ENCODE measurements around the gene PLA1A.
"Not testable (repeated sequence)": the region's sequence is repeated elsewhere in the genome, so short reads cannot be mapped to it uniquely, and the experiment has no call there.

The PLA1A gene

DNA sequence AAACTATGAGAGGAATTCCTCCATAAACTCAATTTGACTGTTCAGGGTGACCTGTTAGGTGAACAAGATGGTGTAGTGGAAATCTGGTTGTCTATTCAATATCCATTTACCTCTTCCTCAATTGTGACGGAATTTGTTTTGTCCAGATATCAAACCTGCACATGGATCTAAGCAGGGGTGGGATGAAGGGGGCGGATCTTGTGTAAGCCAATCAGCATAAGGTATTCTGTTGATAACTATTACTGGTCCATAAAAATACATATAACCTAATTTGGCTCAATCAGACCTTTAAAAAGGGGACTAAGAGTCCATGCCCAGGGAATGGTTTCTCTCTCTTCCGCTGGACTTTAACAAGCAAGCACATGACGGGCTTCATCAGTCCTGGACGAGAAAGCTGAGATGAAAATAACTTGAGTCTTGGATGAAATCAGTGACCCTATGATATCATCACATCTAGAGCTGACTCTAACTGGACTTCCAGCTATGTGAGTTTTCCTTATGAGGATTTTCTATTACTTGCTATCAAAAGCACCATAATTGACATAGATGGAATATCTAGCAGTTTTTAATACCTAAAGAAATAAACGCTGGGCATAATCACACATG lies 68.4 kb downstream of the PLA1A start:
- no peak for DNase-seq

DNA sequence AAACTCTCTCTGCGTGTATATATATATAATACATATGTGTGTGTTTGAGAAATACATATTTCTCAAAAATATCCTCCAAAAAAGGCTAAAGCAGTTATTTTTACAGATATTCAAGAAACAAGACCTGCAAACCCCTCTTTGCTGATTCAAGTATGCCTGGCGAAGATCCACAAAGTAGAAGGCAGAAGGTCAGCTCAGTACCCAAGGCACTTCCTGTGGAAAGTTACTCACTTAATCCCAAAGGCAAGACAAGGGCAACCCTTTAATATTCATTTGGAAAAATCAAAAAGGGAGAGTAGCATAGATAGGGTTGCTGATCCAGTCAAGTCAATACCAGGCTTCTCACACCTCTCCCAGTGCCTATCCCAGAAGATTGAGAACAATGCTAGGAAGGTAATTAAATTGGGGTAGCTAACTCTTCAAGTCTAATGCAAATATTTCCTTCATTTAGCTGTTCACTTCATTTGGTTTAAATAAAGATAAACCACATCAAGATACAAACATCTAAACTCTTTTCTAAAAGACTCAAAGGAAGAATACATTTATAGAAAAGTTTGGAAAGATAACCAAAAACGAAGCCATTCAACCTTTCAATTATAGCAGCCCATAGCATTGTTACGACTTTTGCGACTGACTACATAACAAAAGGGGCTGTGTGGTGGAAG lies 72.4 kb downstream of the PLA1A start:
- DNase-seq: no peak

DNA sequence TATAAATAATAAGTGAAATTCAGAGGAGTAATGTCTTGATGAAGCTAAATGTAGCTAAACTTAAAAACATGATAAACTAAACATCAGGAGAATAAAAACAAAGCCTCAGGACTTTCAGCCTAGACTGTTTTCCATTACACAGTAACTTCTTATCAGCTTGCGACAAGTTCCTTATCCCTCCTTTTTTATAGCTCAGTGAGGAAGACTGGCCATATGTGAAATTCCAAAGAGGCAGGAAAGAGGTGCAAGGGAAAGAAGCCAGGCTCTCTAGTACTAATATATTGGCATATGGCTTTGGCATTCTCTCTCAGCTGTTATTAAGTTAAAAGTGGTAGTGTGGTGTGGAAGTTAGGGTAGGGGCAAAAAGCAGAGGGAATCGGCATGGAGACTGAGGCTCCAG lies 75.1 kb downstream of the PLA1A start:
- DNase-seq: no peak

DNA sequence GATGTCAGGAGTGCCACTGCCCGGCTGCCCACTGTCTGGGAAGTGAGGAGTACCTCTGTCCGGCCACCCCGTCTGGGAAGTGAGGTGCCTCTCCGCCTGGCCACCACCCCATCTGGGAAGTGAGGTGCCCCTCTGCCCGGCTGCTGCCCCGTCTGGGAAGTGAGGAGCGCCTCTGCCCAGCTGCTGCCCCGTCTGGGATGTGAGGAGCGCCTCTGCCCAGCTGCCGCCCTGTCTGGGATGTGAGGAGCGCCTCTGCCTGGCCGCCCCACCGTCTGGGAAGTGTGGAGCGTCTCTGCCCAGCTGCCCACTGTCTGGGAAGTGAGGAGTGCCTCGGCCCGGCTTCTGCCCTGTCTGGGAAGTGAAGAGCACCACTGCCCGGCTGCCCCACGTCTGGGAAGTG lies 76.2 kb downstream of the PLA1A start:
- no peak for DNase-seq

DNA sequence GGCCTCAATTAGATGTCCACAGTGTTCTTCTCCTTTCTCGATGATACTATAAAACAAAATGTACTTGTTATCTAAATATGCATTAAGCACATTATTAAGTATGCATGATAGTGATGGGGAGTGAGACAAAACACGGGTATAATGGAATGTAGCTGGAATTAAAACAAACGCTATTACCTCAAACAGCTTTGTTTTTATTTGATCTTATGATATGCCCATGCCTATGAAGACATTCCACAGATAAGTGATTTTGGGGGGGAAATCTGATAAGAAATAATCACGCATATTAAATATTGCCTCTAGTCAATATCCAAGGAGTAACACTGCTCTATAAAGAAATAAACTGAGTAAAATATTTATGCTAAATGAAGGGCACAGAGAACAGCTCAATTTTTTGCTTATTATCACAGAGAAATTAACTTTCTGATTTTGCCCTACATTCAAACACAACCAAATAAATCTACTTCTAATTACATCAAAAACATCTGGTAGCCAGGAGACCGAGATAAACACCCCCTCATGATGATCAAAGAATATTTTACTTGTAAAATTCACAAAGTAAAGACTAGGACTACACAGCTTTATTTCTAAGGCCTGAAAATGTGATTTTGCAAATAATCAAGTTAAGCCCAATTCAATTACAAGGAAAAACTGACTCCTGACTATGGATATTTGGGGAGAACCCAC lies 77.6 kb downstream of the PLA1A start:
- DNase-seq: no peak

DNA sequence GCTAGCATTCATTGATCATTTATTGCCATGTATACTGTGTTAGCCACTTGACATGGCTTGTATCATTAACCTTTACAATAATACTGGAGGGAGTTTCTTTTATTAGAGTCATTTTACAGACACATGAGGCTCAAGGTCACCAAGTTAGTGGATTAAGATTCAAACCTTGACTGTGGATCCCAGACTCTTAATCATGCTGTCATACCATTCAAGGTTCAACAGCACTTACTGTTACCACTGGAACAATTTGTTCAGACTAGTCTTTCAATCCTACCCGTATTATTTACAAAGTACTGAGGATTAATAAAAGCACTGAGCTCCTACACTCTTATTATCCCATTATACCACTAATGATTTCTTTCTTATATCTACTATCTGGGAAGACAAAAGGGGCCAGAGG lies 78.3 kb downstream of the PLA1A start:
- no peak for DNase-seq

DNA sequence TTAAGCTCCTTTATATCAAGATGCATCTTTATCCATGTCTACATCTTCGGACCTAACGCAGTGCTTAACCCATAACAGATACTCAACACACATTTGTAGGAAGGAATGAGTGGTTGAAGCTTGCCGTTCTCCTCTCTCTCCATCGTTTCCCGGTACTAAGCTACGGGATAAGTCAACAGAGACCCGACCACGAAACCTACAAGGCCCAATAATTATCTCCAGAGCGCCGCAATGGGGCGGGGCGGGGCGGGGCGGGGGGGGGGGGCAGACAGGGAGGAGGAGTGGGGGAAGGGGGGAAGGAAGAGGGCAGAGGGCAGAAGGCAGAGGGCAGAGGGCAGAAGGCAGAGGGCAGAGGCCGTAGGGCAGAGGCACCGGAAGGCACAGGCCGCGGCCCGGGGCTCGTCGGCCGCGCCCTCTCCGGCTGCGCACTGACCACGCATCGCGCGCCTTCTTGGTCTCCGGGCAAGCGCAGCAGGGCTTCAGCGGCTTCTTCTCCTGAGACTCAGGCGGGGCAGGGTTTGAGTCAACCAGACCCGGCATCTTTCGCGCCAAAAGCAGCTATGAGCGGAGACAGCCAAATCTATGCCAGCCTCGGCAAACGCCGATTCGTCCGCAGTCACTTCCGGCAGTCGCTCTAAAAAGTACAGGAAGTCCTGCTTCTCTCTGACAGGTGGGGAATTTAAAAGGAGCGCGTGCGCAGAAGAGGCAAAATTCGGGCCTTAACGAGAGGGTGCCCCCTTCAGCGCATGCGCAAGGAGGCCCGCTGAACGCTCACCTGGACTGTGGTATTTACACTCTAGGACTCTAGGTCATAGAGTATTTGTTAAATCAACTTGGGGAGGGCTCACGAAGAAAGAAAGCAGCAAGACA lies 79.3 kb downstream of the PLA1A start, which contains the start of gene COX17:
Gene COX17, minus strand, starts transcription at position 636 of the 870 bp plus-strand sequence. Its CDS starts 96 bp downstream, at position 540.
- peak; percentile 98 for DNase-seq

DNA sequence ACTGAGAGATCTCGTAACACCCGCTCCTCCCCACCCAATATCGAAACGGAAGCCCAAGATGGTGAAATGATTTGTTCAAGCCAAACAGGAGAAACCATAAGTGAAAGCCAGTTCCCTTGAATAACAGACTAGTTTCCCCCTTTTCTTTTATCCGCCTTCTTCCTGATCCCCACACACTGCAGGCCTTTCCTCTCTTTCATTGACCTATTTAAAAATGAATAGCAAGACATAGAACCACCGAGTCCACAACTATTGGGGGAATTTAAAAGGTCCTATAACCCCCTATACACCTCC lies 79.9 kb downstream of the PLA1A start:
- no peak for DNase-seq

DNA sequence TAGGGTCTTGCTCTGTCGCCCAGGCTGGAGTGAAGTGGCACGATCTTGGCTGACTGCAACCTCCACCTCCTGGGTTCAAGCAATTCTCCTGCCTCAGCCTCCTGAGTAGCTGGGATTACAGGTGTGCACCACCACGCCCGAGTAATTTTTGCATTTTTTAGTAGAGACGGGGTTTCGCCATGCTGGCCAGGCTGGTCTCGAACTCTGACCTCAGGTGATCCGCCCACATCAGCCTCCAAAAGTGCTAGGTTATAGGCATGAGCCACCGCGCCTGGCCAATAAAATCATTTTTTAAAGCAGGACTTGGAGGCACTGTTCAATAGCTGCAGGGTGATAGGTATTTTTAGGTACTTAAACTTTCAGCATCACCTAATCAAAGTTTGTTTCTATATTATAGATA lies 80.5 kb downstream of the PLA1A start:
- DNase-seq: not testable (repeated sequence)

Measured in NCI-H1436 treated with DMSO at 0.1 percent for 48 hours (cell line).